ENCODE results near the gene TOP1. TPM values are rescaled to one million over a fixed set of nuclear protein-coding genes. Genes with fewer than 3 reads are reported as not detected.

Gene TOP1
- polyA plus RNA-seq, 1 of the 3 experiments (the other 2 are of a cell fraction): 11.9 TPM

- no peak overlapping the region for H3K9ac ChIP-seq
- no CpG with 5 or more reads among the region's 4 CpGs for WGBS (ENCODE audit: low lambda C conversion rate)
- H3K27ac ChIP-seq (ENCODE audit: low read depth in 2 of 2, low read length in 1 of 2): no peak overlapping the region
- no peaks in the 10 kb centered on the region for H3K9me2 ChIP-seq
- CTCF ChIA-PET: interaction anchor here (0.7 to 3.1 kb wide), 3 partner anchors 21 to 233 kb away, joined by 3 to 17 read pairs (median 14); no protein-coding TSS in a partner anchor
- no peaks in the 10 kb centered on the region for H4K20me1 ChIP-seq (ENCODE audit: insufficient read depth)
- H3K4me2 ChIP-seq: no peak overlapping the region
- H3K4me1 ChIP-seq (ENCODE audit: control insufficient read depth in 1 of 2, insufficient read depth in 2 of 2, low read depth in 1 of 2, low read length in 1 of 2): no peaks in the 10 kb centered on the region
- H3K79me2 ChIP-seq (ENCODE audit: insufficient read depth): no peaks in the 10 kb centered on the region
- POLR2A ChIA-PET: interaction anchor here (1.1 kb wide), 1 partner anchor 47 kb away, joined by 3 read pairs; no protein-coding TSS in a partner anchor
- H3K4me3 ChIP-seq (ENCODE audit: low read depth in 2 of 2, low read length in 1 of 2): no peak overlapping the region
- TF ChIP-seq MXI1 (IDR thresholded peaks at IDR 0.05; ENCODE audit: low read depth, low read length): no peak
- TF ChIP-seq ZBTB33 (IDR thresholded peaks at IDR 0.05; ENCODE audit: borderline replicate concordance, low read depth): no peak
- TF ChIP-seq EP300 (IDR thresholded peaks at IDR 0.05; ENCODE audit: borderline replicate concordance in 1 of 2, low read depth in 1 of 2, low read length in 1 of 2): no peak
- TF ChIP-seq GATA2 (CRISPR knock-in tag; IDR thresholded peaks at IDR 0.05): no peak
- TF ChIP-seq TCF12 (IDR thresholded peaks at IDR 0.05): no peak
- TF ChIP-seq POLR2AphosphoS5 (IDR thresholded peaks at IDR 0.05; ENCODE audit: low read depth, low read length): no peak
- TF ChIP-seq ELF1 (IDR thresholded peaks at IDR 0.05): no peak
- TF ChIP-seq NFIC (IDR thresholded peaks at IDR 0.05; ENCODE audit: borderline replicate concordance): no peak
- no peak for TF ChIP-seq REST (IDR thresholded peaks at IDR 0.05; ENCODE audit: low read depth, low read length)
- TF ChIP-seq SIN3A (IDR thresholded peaks at IDR 0.05; ENCODE audit: borderline replicate concordance, low read depth, low read length): no peak
- no peak for TF ChIP-seq RCOR1 (IDR thresholded peaks at IDR 0.05; ENCODE audit: low read length)
- no peak for DNase-seq
- no peaks in the 10 kb centered on the region for H3F3A ChIP-seq (replicated peaks; ENCODE audit: insufficient read depth)
- H2AFZ ChIP-seq (ENCODE audit: low read depth): no peak overlapping the region
- no peaks in the 10 kb centered on the region for H3K27me3 ChIP-seq (ENCODE audit: insufficient read depth)
- H3K9me3 ChIP-seq: no peaks in the 10 kb centered on the region
- no peaks in the 10 kb centered on the region for H3K36me3 ChIP-seq (replicated peaks in 1 of 2; ENCODE audit: control insufficient read depth in 1 of 2, insufficient read depth in 2 of 2, low read length in 1 of 2)
Observed at GRCh38 chr20:40984496-40984895, 44.1 kb upstream of the TOP1 start.

DNA sequence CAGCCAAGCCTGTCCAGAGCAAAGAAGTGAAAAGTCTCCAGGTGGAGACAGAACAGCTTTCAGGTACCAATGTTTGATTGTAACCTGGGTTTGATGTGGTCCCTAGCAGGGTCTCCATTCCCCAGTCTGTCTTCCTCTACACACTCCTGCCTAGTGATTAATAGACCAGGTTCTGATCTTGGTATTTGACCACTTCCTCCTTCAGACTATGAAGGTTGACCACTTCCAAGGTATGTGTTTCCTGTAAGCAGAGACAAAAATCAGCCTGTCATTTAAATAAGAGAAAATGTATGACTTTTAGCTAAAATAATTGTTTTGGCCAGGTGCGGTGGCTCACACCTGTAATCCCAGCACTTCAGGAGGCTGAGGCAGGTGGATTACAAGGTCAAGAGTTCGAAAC lies 41.8 kb upstream of the TOP1 start:
- Histone ChIP-seq H3K9ac (no peak overlapping the region), H3K36me3 (replicated peaks in 1 of 2; ENCODE audit: control insufficient read depth in 1 of 2, insufficient read depth in 2 of 2, low read length in 1 of 2) (no peaks in the 10 kb centered on the region), H3F3A (replicated peaks; ENCODE audit: insufficient read depth) (no peaks in the 10 kb centered on the region), H3K4me3 (ENCODE audit: low read depth in 2 of 2, low read length in 1 of 2) (no peak overlapping the region), H3K9me2 (no peaks in the 10 kb centered on the region), H3K79me2 (ENCODE audit: insufficient read depth) (no peaks in the 10 kb centered on the region), H3K9me3 (no peaks in the 10 kb centered on the region), H3K27ac (ENCODE audit: low read depth in 2 of 2, low read length in 1 of 2) (no peak overlapping the region), H3K4me2 (no peak overlapping the region), H4K20me1 (ENCODE audit: insufficient read depth) (no peaks in the 10 kb centered on the region), H3K27me3 (ENCODE audit: insufficient read depth) (no peaks in the 10 kb centered on the region), H3K4me1 (ENCODE audit: control insufficient read depth in 1 of 2, insufficient read depth in 2 of 2, low read depth in 1 of 2, low read length in 1 of 2) (peaks cover 2 to 11% of the 10 kb centered on the region in 2 experiments; a peak in 2 of 4 replicates), H2AFZ (ENCODE audit: low read depth) (no peak overlapping the region)
- ChIA-PET POLR2A (no interaction called here), CTCF (interaction anchor here (1.2 to 3.1 kb wide), 6 partner anchors 19 to 353 kb away, joined by 3 to 17 read pairs (median 4); no protein-coding TSS in a partner anchor)
- no peak for DNase-seq
- no peak for TF ChIP-seq TCF12 (IDR thresholded peaks at IDR 0.05)
- TF ChIP-seq NFIC (IDR thresholded peaks at IDR 0.05; ENCODE audit: borderline replicate concordance): no peak
- TF ChIP-seq FOXJ3 (CRISPR knock-in tag; IDR thresholded peaks at IDR 0.05): no peak
- no peak for TF ChIP-seq REST (IDR thresholded peaks at IDR 0.05; ENCODE audit: low read depth, low read length)
- no peak for TF ChIP-seq SMC3 (IDR thresholded peaks at IDR 0.05; ENCODE audit: low read depth, low read length)
- no peak for TF ChIP-seq NRF1 (IDR thresholded peaks at IDR 0.05; ENCODE audit: low read depth, low read length)
- no peak for TF ChIP-seq EP300 (IDR thresholded peaks at IDR 0.05; ENCODE audit: borderline replicate concordance in 1 of 2, low read depth in 1 of 2, low read length in 1 of 2)
- no peak for TF ChIP-seq YY1 (IDR thresholded peaks at IDR 0.05; ENCODE audit: low read depth)
- TF ChIP-seq TEAD4 (IDR thresholded peaks at IDR 0.05; ENCODE audit: borderline replicate concordance, insufficient read depth): no peak
- TF ChIP-seq ELF1 (IDR thresholded peaks at IDR 0.05): no peak
- no peak for TF ChIP-seq SIN3A (IDR thresholded peaks at IDR 0.05; ENCODE audit: borderline replicate concordance, low read depth, low read length)
- no peak for TF ChIP-seq POLR2AphosphoS5 (IDR thresholded peaks at IDR 0.05; ENCODE audit: low read depth, low read length)
- 80% methylated on average over 2 of the region's 2 CpGs for WGBS (ENCODE audit: low lambda C conversion rate)
